Panc1 (cell line): ENCODE data around the gene PRKCB. TPM values are rescaled to one million over a fixed set of nuclear protein-coding genes. Genes with fewer than 3 reads are reported as not detected.

Source experiments
- ATAC-seq: fragments of 200-7000 bp; cut with Tn5 transposase; 2 replicates; pipeline ENCODE4 v1.9.1; 2020; ENCODE audit warnings: mild to moderate bottlenecking, moderate library complexity
- BruUV-seq: library from RNA; stranded (reverse); fragments of 400-500 nt; replicated peaks from 2 replicates; lab custom pipeline; 2021; lab: Mats Ljungman, UMichigan
- CTCF ChIA-PET: fragments of 300-600 bp; sonication (Branson Sonifier 250); formaldehyde crosslinking; loops from one replicate; lab custom pipeline; 2022; ENCODE audit warnings: antibody characterized with exemption; lab: Charles Lee
- POLR2A ChIA-PET: fragments of 300-600 bp; sonication (Branson Sonifier 250); formaldehyde crosslinking; loops from one replicate; lab custom pipeline; 2022; ENCODE audit warnings: antibody characterized with exemption; lab: Charles Lee
- DNase-seq: peaks from one replicate; pipeline ENCODE4 v3.0.0-alpha.2; 2010; ENCODE audit warnings: low read depth, low spot score
- H3K27ac ChIP-seq: 2 replicates; pipeline ENCODE4 v1.5.1; 2011; ENCODE audit warnings: mild to moderate bottlenecking, low read length, inconsistent platforms
- H3K27me3 ChIP-seq: fragments of 200-500 bp; sonication (Bioruptor generic); 2 replicates; pipeline ENCODE4 v1.6.0; 2014; ENCODE audit warnings: low read length, inconsistent platforms; ENCODE audit not compliant: control insufficient read depth, insufficient read depth
- H3K36me3 ChIP-seq: fragments of 200-500 bp; sonication (Bioruptor generic); 2 replicates; pipeline ENCODE4 v1.5.1; 2014; ENCODE audit warnings: inconsistent platforms, mild to moderate bottlenecking, low read length, moderate library complexity; ENCODE audit not compliant: control insufficient read depth, insufficient read depth
- H3K4me1 ChIP-seq: 2 replicates; pipeline ENCODE4 v1.5.1; 2011; ENCODE audit warnings: inconsistent platforms, mild to moderate bottlenecking, low read length, moderate library complexity; ENCODE audit not compliant: control insufficient read depth, insufficient read depth
- H3K4me3 ChIP-seq, 2 experiments: 2 replicates each; pipeline ENCODE4 v1.5.1; 2011 to 2012; ENCODE audit warnings: low read depth in 2 of 2, low read length in 2 of 2, mild to moderate bottlenecking in 2 of 2, inconsistent platforms in 1 of 2, moderate library complexity in 1 of 2
- H3K9me3 ChIP-seq: fragments of 200-500 bp; sonication (Bioruptor generic); 2 replicates; pipeline ENCODE4 v1.5.1; 2014; ENCODE audit warnings: low read depth, mild to moderate bottlenecking, inconsistent platforms, low read length, moderate library complexity; ENCODE audit not compliant: control insufficient read depth, insufficient read depth
- CTCF ChIP-seq: fragments of 450-650 bp; IDR thresholded peaks from 2 replicates; pipeline ENCODE4 v1.5.1; 2017; ENCODE audit warnings: mild to moderate bottlenecking
- POLR2AphosphoS5 ChIP-seq: IDR thresholded peaks from 2 replicates; pipeline ENCODE4 v1.6.1; 2012; ENCODE audit warnings: mild to moderate bottlenecking, low read depth, low read length, moderate library complexity
- SIN3A ChIP-seq: IDR thresholded peaks from 2 replicates; pipeline ENCODE4 v1.6.1; 2012; ENCODE audit warnings: low read depth, mild to moderate bottlenecking, low read length, moderate library complexity, borderline replicate concordance; ENCODE audit not compliant: insufficient read depth
- TCF7L2 ChIP-seq: IDR thresholded peaks from 2 replicates; pipeline ENCODE4 v1.6.1; 2011; ENCODE audit warnings: mild to moderate bottlenecking, low read depth, low read length, inconsistent platforms
- in situ Hi-C: cut with HindIII; loops from 2 replicates; pipeline ENCODE4 v1.10.0; 2016; ENCODE audit warnings: low sequenced_read_pairs, low pct_unique_long_range_greater_than_20kb
- intact Hi-C: fragments of 100-400 bp; cut with micrococcal nuclease; formaldehyde crosslinking; loops from one replicate; pipeline ENCODE4 v1.10.0; 2022; ENCODE audit not compliant: unreplicated experiment
- total RNA-seq: library from RNA; stranded (reverse); gene quantifications from one replicate; pipeline ENCODE4 v1.2.1, GENCODE V29; 2021; ENCODE audit not compliant: unreplicated experiment
- TF ChIP-seq, protein P1 (sequence below), 2 experiments: IDR thresholded peaks; 2 replicates each; pipeline ENCODE4 v1.6.1; 2011 to 2012; ENCODE audit warnings: low read depth in 2 of 2, control low read depth in 1 of 2, low read length in 1 of 2, mild to moderate bottlenecking in 1 of 2, moderate library complexity in 1 of 2; ENCODE audit not compliant: insufficient read depth in 1 of 2

PRKCB gene
- total RNA-seq, 1 experiment from 2014 or later, result 0.41 TPM

DNA sequence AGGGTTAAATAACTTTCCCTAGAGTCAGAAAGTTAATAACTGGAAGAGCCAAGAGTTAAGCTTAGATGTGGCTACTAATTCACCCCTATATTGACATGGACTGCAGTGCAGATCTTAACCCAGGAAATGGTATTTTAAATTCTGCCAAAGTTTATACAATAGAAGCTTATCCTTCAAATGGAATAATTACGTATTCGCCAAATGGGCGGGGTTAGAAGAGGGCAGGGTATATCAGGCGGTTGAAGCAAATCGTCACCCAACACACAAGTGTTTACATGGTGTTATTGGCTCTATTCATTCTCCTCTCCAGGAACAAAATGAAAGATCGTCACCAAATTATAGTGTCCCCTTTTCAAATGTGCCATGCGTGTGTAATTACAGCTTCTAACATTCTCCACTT, 182.7 kb downstream of the PRKCB start:
- POLR2A ChIA-PET, result no interaction called here
- Histone ChIP-seq H3K36me3 (no peaks in the 10 kb centered on the region), H3K27me3 (peaks cover 3% of the 10 kb centered on the region; the same call in 1 of the 2 replicates), H3K4me3 (no peak overlapping the region), H3K4me1 (no peaks in the 10 kb centered on the region), H3K27ac (no peak overlapping the region), H3K9me3 (no peaks in the 10 kb centered on the region)
- intact Hi-C loops, result no loop called here
- DNase-seq (no peak), ATAC-seq (no peak)
- in situ Hi-C loops, result no loop called here
- no peak for TF ChIP-seq POLR2AphosphoS5
- TF ChIP-seq CTCF, result no peak
- TF ChIP-seq TCF7L2, result no peak
- TF ChIP-seq, protein P1, sequence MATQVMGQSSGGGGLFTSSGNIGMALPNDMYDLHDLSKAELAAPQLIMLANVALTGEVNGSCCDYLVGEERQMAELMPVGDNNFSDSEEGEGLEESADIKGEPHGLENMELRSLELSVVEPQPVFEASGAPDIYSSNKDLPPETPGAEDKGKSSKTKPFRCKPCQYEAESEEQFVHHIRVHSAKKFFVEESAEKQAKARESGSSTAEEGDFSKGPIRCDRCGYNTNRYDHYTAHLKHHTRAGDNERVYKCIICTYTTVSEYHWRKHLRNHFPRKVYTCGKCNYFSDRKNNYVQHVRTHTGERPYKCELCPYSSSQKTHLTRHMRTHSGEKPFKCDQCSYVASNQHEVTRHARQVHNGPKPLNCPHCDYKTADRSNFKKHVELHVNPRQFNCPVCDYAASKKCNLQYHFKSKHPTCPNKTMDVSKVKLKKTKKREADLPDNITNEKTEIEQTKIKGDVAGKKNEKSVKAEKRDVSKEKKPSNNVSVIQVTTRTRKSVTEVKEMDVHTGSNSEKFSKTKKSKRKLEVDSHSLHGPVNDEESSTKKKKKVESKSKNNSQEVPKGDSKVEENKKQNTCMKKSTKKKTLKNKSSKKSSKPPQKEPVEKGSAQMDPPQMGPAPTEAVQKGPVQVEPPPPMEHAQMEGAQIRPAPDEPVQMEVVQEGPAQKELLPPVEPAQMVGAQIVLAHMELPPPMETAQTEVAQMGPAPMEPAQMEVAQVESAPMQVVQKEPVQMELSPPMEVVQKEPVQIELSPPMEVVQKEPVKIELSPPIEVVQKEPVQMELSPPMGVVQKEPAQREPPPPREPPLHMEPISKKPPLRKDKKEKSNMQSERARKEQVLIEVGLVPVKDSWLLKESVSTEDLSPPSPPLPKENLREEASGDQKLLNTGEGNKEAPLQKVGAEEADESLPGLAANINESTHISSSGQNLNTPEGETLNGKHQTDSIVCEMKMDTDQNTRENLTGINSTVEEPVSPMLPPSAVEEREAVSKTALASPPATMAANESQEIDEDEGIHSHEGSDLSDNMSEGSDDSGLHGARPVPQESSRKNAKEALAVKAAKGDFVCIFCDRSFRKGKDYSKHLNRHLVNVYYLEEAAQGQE (IDR thresholded peaks at IDR 0.05; ENCODE audit: insufficient read depth in 1 of 2, low read depth in 2 of 2, low read length in 1 of 2), result no peak
- no peak for TF ChIP-seq SIN3A
- BruUV-seq, result no TSS peak
- CTCF ChIA-PET, result no interaction called here

GRCh38 chr16:24022797-24023196, 187.0 kb downstream of the PRKCB start:
- intact Hi-C loops, result no loop called here
- POLR2A ChIA-PET, result no interaction called here
- BruUV-seq, result no TSS peak
- H3K36me3 ChIP-seq, result no peaks in the 10 kb centered on the region
- no peak overlapping the region for H3K4me3 ChIP-seq
- DNase-seq (no peak), ATAC-seq (no peak)
- in situ Hi-C loops, result no loop called here
- TF ChIP-seq TCF7L2 (no peak), POLR2AphosphoS5 (no peak), CTCF (no peak), SIN3A (no peak)
- TF ChIP-seq, protein P1 (IDR thresholded peaks at IDR 0.05; ENCODE audit: insufficient read depth in 1 of 2, low read depth in 2 of 2, low read length in 1 of 2), result no peak
- no peaks in the 10 kb centered on the region for H3K4me1 ChIP-seq
- peaks cover 11% of the 10 kb centered on the region for H3K27me3 ChIP-seq
- CTCF ChIA-PET, result no interaction called here
- H3K27ac ChIP-seq, result no peak overlapping the region
- no peaks in the 10 kb centered on the region for H3K9me3 ChIP-seq
